ENCODE data around the gene ZNF586. TPM values are rescaled to one million over a fixed set of nuclear protein-coding genes. Genes with fewer than 3 reads are reported as not detected.
"Not testable (repeated sequence)": the region's sequence is repeated elsewhere in the genome, so short reads cannot be mapped to it uniquely, and the experiment has no call there.

ZNF586 gene
- 13.6 TPM for polyA plus RNA-seq (ENCODE audit: insufficient read length)

- DNase-seq, result peak; percentile 89
Observed at GRCh38 chr19:57769345-57770131, at the start of gene ZNF586. TSS of gene ZNF586 (plus strand) at chr19:57769676. CDS start at chr19:57769843, 167 bp downstream.

DNA sequence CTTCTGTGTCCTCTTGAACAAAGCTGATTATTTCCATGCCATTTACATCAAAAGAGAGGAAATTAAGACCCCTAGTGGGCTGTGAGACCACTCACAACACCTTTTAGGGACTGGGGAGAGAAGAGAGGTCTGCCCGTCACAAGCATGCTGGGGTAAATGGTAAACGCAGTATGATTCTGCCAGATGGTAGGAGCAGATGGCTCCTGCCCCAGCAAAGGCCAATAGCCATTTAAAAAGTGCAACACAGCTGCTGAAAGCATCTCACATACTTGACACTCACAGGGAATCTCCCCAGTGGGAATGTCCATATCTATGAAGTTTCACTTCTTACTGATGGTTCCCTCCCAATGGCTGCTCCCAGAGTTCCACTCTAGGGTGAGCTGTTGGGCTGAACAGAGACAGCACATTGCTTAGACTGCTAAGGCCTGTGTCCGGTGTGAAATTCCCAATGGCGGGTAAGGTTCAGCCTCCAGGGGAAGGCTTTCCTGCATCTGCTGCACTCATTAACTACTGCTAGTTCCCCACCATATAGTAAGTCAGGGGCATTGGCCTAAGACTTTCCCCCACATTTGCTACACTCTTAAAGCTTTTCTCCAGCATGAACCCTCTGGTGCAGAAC is 49.5 kb upstream of the ZNF586 start:
- no peak for DNase-seq

GRCh38 chr19:57720878-57721277 is 48.6 kb upstream of the ZNF586 start:
- no peak for DNase-seq

- DNase-seq, result not testable (repeated sequence)
Observed at GRCh38 chr19:57738320-57738719, 31.2 kb upstream of the ZNF586 start.

DNA sequence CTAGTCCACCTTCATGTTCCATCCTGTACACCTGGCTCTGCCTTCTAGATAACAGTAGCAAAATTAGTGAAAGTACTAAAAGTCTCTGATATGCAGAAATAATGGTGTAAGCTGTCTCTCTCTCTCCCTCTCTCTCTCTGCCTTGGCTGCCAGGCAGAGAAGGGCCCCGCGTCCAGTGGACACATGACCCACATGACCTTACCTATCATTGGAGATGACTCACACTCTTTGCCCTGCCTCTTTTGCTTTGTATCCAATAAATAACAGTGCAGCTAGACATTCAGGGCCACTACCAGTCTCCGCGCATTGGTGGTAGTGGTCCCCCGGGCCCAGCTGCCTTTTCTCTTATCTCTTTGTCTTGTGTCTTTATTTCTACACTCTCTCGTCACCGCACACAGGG is 30.7 kb upstream of the ZNF586 start:
- not testable (repeated sequence) for DNase-seq

DNA sequence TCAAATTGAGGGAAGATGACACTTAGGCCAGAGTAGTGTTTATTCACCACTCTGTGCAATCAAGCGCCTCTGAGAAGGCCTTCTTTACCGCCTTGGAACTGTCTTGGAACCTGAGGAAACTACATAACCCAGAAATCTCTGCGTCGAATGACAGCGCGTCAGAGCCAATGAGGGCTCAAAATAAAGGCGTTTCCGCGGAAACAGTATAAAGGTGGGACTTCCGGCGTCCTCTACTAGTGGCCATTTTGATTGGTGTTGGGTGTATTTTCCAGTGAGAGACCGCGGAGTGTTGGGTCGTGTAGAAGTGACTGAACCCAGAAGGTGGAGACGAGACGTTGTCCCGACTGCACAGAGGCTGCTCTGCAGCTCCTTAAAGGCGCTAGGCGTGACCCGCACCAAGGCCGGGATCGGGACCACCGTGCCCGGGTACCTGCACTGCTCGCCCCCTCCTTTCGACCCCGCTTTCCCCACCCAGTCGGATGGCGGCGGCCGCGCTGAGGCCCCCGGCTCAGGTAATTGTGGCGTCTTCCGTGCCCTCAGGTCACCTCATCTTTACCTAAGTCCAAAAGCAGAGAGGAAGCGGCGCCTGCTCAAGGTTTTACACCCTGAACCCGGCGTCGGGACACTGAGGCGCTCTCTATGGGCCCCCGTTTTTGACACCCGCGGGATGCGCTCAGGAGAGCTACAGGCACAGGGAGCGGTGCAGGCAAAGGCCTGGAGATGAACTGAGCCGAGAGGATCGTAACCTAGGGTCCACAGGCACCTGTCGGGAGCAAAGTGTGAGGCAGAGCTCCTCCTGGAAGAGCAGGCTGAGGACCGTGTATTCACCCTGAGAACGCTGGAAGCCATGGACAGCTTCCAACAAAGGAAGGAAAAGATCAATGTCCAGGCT is 22.6 kb upstream of the ZNF586 start, which contains the start of gene ZNF776:
ZNF776 (plus strand) TSS at position 236 of the 892 bp plus-strand sequence; CDS start at position 480, 244 bp downstream.
- DNase-seq, result peak; percentile 91

DNA sequence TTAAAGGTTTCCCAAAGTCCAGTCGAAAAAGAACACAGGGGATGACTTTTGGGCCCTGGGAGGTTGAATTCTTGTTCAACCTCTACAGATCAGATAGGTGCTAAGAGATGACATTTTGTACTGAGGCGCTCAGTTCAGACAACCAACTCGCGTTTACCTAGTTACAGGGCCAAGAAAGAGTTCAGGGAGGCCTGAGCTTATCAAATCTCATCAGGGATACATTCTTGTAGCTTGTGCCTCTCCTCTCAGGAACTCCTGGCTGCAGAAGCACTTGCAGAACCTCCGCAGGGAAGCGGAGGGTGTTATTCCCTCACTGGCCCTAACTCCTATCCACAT is 22.0 kb upstream of the ZNF586 start:
- DNase-seq, result no peak

GRCh38 chr19:57748029-57748428 is 21.4 kb upstream of the ZNF586 start:
- no peak for DNase-seq

- no peak for DNase-seq
Observed at GRCh38 chr19:57754091-57754673, 15.3 kb upstream of the ZNF586 start.

DNA sequence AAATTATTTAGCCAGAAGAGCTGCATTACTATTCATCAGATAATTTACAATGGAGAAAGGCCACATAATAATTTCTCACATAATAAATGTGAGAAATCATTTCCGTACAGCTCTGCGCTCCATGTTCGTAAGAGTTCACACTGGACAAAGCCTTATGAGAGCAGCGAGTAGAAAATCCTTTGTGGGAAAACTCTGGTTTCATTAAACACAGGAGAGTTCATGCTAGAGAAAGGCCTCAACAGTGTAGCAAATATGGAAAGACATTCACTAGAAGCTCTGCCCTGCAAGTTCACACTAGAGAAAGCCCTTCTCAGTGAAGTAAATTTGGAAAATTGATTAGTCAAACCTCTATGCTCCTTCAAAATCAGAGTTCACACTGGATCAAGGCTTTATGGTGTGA is 14.4 kb upstream of the ZNF586 start:
- DNase-seq, result no peak

DNA sequence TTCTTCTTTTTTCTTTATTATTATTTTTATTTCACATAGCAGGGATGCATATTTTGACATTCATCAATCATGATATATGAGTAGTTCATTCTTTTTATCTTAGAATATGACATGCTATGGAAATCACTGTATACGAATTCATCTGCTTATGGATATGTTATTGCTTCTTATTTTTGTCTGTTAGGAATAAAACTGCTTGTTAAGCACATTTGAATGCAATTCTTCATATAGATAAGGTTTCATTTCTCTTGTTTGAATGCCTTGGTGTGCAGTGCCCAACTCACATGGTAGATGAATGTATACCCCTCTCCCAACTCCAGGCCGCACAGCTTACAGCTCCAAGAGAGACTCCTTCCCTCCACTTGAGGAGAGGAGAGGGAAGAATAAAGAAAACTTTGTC is 11.5 kb upstream of the ZNF586 start:
- DNase-seq, result no peak

DNA sequence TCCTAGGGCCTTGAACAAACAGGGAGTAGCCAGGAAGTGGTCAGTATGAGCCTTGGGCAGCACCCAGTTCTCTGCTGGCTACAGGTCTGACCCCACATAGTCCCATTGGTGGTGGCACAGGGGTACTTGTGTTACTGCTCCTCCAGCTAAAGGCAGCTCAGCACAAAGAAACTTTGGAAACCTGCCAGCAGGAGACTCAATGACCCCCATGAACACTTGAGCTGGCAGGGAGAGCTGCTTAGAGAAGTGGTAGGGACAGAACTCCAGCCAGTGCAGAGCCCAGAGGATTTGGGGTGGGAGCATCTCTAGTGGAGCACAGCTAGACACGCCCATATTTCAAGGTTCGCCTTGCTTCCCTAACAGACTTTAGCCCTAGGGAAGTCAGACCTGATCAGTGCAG is 10.4 kb upstream of the ZNF586 start:
- no peak for DNase-seq

DNA sequence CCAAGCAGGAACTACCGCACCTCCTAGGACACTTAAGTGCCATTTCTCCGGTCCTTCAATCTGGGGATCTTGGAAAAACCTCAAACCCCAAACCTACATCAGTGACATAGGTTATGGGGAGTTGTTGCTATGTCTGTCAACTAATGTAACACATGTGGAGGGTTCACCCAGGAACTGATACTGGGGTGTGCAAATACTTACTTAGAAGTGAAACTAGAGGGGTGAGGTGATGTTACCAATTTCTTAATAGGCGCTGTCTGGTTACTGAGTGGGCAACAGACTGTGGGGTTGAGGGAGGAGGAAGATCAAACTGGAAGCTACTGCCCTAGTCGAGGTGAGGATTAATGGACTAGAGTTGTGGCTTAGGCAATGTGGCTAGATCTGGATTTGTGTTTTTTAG is 1.9 kb downstream of the ZNF586 start:
- DNase-seq, result no peak

DNA sequence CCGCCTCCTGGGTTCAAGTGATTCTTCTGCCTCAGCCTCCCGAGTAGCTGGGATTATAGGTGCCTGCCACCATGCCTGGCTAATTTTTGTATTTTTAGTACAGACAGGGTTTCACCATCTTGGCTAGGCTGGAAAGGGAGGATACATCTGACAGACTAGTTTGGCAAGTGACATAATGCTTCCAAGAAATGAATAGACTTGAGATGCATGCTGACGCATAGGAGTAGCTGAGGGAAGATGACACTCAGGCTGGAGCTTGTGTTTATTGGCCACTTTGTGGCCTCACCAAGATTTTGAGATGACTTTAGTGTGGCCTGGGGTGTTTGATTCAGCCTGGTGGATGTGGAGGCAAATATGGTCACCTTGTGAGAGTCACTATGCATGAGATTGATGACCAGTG is 4.0 kb downstream of the ZNF586 start:
- DNase-seq, result no peak

GRCh38 chr19:57776764-57777296 is 7.4 kb downstream of the ZNF586 start:
- no peak for DNase-seq

DNA sequence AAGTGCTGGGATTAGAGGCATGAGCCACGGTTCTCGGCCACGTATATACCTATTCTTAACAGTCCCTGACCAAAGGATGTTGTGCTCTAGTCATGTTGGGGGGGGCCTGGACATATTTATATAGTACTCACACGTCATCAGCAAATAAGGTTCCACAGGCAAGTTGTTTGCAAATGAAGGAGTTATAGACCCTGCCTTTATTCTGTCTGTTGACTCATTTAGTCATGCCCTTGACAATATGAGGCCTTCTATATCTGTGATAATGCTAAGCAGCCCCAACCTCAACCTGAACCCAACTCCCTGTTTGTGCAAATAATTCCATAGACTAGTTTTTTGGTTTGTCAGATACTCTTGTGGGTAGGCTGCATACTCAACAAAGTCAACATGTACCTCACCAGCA is 8.9 kb downstream of the ZNF586 start:
- no peak for DNase-seq

DNA sequence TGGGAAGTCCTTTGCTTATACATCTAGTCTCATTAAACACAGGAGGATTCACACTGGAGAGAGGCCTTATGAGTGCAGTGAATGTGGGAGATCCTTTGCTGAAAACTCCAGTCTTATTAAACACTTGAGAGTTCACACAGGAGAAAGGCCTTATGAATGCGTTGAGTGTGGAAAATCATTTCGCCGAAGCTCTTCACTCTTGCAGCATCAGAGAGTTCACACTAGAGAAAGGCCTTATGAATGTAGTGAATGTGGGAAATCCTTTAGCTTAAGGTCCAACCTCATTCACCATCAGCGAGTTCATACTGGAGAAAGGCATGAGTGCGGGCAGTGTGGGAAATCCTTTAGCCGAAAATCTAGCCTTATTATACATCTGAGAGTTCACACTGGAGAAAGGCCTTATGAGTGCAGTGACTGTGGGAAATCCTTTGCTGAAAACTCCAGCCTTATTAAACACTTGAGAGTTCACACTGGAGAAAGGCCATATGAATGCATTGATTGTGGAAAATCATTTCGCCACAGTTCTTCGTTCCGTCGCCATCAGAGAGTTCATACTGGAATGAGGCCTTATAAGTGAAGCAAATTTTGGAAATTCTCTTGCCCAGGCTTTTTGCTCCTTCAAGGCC is 9.9 kb downstream of the ZNF586 start:
- DNase-seq, result no peak

DNA sequence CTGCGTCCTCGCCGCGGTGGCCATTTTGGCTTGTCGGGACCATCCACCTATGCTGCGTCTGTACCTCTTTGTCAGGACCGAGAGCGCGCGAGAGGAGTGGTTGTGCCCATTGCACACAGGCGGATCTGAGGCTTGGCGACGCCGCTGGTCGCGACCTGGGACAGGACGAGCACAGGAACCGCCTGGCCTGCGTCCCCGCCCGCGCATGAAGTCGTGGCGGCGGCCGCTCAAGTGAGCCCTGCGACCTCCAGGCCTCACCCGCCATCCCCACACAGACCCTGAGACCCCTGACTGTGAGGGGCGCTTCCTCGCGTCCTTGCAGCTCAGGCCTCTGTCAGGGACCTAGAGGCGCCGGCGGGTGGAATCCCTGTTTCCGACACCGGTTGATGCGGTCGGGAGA is 16.8 kb downstream of the ZNF586 start:
- DNase-seq, result no peak

- DNase-seq, result no peak
Observed at GRCh38 chr19:57786906-57787305, 17.4 kb downstream of the ZNF586 start.

DNA sequence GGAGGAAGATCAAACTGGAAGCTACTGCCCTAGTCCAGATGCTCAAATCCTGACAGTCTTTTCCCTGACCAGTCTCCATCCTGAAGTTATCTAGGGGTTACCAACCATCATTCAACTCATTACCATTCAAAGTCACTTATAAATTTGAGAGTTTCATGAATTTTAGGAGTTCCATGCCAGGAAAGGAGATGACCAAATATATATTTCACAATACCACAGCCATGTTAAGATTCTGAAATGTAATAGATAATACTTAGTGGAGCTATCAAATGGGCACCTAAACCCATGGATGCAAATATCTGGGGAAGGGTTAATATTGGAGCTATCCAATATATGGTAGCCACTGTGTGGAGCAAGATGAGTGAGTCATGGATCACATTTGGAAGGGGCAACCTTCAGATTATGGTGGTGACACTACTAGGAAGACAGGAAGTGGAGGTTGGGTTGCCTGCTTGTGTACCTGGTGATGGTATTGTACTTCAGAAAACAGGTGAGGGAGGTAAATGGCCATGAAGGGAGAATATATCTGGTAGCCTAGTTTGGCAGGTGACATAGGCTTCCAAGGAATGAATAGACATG is 18.7 kb downstream of the ZNF586 start:
- DNase-seq, result no peak

DNA sequence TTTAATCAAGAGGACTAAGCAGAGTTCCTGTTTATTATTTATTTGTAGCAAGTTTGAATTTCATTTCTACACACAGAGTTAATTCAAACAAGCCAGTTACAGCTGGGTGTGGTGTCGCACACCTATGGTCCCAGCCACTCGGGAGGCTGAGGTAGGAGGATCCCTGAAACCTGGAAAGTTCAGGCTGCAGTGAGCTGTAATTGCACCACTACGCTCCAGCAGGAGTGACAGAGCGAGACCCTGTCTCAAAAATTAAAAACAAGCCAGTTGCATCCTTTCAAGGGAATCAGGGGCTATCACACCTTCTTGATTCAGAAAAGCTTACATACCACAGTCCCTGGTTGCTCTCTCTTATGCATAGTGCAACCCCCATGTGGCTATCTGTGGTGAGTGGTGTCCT is 19.8 kb downstream of the ZNF586 start:
- DNase-seq, result no peak

- DNase-seq, result not testable (repeated sequence)
Observed at GRCh38 chr19:57796580-57796979, 27.1 kb downstream of the ZNF586 start.

Data from hindlimb muscle (tissue), 1 donor.